NCI-H2227 (cell line): ENCODE data around the gene ZNF519.
"Not testable (repeated sequence)": the region's sequence is repeated elsewhere in the genome, so short reads cannot be mapped to it uniquely, and the experiment has no call there.

Experiments used
- DNase-seq: peaks from one replicate; lab custom pipeline; 2025; ENCODE audit not compliant: unreplicated experiment; lab: John Stamatoyannopoulos, UW

Gene ZNF519

GRCh38 chr18:14147935-14148865 is 16.0 kb upstream of the ZNF519 start:
- DNase-seq = not testable (repeated sequence)

GRCh38 chr18:14146771-14147170 is 14.5 kb upstream of the ZNF519 start:
- DNase-seq = not testable (repeated sequence)

GRCh38 chr18:14145581-14146338 is 13.5 kb upstream of the ZNF519 start:
- not testable (repeated sequence) for DNase-seq

- not testable (repeated sequence) for DNase-seq
Observed at GRCh38 chr18:14145021-14145420, 12.8 kb upstream of the ZNF519 start.

GRCh38 chr18:14144628-14144895 is 12.3 kb upstream of the ZNF519 start:
- no peak for DNase-seq

- not testable (repeated sequence) for DNase-seq
Observed at GRCh38 chr18:14143871-14144627, 11.8 kb upstream of the ZNF519 start.

- DNase-seq = not testable (repeated sequence)
Observed at GRCh38 chr18:14143396-14143795, 11.2 kb upstream of the ZNF519 start.

- DNase-seq = not testable (repeated sequence)
Observed at GRCh38 chr18:14142177-14142576, 9.9 kb upstream of the ZNF519 start.

GRCh38 chr18:14139583-14139982 is 7.3 kb upstream of the ZNF519 start:
- DNase-seq = not testable (repeated sequence)

GRCh38 chr18:14137971-14138370 is 5.7 kb upstream of the ZNF519 start:
- not testable (repeated sequence) for DNase-seq

GRCh38 chr18:14131696-14132270 is 452 bp downstream of the ZNF519 start:
- DNase-seq = not testable (repeated sequence)

- DNase-seq = not testable (repeated sequence)
Observed at GRCh38 chr18:14130804-14131203, 1.4 kb downstream of the ZNF519 start.

- DNase-seq = no peak
Observed at GRCh38 chr18:14124689-14125088, 7.5 kb downstream of the ZNF519 start.

GRCh38 chr18:14122097-14122496 is 10.1 kb downstream of the ZNF519 start:
- DNase-seq = no peak

GRCh38 chr18:14120926-14121325 is 11.3 kb downstream of the ZNF519 start:
- DNase-seq = no peak

- no peak for DNase-seq
Observed at GRCh38 chr18:14117606-14118005, 14.6 kb downstream of the ZNF519 start.

- DNase-seq = no peak
Observed at GRCh38 chr18:14106906-14107305, 25.3 kb downstream of the ZNF519 start.

- no peak for DNase-seq
Observed at GRCh38 chr18:14104906-14105748, 27.1 kb downstream of the ZNF519 start.

GRCh38 chr18:14104201-14104600 is 28.0 kb downstream of the ZNF519 start:
- no peak for DNase-seq
